GM20000 (cell line): ENCODE measurements around the gene CLDN24.

Source experiments
- DNase-seq: peaks from one replicate; pipeline ENCODE4 v3.0.0; 2012; ENCODE audit warnings: low spot score
- TF ChIP-seq, protein P1 (sequence below): IDR thresholded peaks from 2 replicates; pipeline ENCODE4 v1.5.1; 2012; ENCODE audit warnings: mild to moderate bottlenecking, control low read depth; ENCODE audit errors: extremely low read depth, missing control alignments

CLDN24 gene

DNA sequence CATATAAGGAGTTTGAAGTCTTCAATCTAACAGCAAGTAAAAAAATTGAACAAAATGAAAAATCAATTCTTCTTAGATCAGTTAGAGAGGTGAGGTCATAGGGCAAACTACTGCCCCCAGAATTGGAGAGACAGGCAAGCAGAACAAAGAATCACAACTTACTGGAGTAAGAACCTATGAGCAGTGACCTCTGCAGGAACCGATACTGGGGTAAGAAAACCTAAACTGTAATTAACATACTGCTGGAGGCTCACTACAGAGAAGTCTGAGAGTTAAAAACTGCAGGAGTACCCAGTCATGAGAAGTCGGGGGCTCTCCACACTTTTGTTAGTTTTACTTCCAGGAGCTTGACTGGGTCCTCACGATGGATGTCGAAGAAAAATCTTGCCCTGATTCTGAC is 18.2 kb downstream of the CLDN24 start:
- DNase-seq = no peak
- TF ChIP-seq, protein P1, sequence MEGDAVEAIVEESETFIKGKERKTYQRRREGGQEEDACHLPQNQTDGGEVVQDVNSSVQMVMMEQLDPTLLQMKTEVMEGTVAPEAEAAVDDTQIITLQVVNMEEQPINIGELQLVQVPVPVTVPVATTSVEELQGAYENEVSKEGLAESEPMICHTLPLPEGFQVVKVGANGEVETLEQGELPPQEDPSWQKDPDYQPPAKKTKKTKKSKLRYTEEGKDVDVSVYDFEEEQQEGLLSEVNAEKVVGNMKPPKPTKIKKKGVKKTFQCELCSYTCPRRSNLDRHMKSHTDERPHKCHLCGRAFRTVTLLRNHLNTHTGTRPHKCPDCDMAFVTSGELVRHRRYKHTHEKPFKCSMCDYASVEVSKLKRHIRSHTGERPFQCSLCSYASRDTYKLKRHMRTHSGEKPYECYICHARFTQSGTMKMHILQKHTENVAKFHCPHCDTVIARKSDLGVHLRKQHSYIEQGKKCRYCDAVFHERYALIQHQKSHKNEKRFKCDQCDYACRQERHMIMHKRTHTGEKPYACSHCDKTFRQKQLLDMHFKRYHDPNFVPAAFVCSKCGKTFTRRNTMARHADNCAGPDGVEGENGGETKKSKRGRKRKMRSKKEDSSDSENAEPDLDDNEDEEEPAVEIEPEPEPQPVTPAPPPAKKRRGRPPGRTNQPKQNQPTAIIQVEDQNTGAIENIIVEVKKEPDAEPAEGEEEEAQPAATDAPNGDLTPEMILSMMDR = no peak

DNA sequence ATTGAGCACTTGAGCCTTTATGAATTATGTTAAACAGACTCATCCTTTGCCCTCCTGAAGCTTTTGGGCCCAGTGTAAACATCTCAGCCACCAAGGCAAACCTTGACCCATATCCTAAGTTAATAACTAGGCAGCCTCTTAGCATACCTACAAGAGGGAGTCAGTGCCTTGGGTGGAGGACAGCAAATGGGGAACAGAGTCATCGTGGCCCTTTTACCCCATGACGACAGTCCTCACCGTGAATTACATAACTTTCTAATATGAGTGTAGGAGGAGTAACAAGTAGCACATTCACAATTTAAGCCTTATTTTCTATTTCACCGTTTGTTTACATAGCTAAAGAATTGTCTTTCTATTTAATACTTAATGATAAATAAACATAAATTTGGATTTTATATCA is 18.9 kb downstream of the CLDN24 start:
- TF ChIP-seq, protein P1 = no peak

DNA sequence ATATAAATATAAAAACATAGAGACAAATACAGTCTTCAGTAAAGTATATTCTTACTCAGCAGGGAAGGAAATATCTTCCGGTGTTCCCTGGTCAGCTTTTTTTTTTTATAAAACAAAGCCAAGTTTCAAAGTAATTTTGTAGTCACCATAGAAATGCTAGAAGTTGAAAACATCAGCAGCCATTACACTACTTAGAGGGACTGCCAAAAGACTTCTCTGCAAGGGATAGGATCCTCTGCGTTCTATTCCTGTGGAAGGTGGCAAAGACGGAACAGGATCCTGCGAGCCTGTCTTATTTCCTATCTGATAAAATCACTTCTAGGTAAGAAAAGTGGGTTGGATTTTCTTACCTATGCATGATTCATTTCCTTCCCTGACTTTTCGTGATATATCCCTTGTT is 21.6 kb downstream of the CLDN24 start:
- DNase-seq = no peak
- TF ChIP-seq, protein P1 = no peak

More for the DNA sequence above, 18.9 kb downstream of the CLDN24 start:
- DNase-seq = no peak

DNA sequence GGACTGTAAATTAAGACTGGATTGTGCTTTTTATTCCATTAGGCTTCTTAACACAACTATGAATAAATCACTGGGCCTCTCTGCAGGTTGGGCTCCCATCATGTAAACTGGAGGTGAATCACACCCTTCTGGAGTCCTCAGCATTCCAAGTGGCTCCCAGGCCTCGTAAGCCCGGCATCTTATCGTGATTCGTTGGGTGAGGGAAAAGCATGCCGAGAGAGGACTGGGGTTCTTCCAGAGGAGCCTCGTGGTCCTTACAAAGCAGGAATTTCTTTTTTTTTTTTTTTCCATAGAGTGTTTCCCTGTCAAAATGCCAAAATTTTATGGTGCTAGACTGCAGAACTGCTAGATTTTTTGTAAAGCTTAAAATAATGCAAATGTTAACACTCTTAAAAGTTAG is 22.2 kb downstream of the CLDN24 start:
- TF ChIP-seq, protein P1 = no peak
- no peak for DNase-seq

DNA sequence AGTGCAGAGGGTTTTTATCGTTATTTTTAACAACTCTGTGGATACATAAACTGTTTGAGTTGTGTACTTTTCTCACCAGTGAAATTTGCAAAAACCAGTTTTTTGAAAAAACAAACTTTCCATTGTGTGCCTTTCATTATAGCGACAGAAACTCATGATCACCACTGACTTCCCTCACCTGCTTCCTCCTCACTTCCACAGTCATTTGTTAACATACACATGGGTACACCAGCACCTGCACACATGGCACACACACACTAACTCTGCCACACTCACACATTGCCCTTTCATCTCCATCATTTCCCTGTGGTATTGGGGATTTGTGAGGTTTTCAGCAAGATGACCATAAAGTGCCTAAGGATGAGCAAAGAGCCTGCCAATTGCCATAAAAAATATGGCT is 22.8 kb downstream of the CLDN24 start:
- TF ChIP-seq, protein P1 = no peak
- no peak for DNase-seq

DNA sequence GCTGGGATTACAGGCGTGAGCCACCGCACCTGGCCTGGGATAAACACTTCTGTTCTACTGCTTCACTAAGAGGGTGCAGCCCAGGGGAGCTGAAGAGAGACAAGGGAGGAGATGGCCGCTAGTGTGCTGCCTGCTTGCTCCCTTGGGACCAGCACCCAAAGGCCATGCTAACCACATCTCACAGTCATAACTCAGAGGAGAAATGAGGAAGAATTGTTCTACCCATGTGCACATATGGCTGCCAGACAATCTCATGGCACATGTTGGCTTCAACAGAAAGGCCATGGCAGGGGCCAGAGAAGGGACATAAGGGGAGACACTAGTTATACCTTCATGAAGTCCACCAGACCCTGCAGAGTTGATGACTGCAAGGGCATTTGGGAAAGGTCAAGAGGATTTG is 24.6 kb downstream of the CLDN24 start:
- TF ChIP-seq, protein P1 = no peak
- DNase-seq = no peak

DNA sequence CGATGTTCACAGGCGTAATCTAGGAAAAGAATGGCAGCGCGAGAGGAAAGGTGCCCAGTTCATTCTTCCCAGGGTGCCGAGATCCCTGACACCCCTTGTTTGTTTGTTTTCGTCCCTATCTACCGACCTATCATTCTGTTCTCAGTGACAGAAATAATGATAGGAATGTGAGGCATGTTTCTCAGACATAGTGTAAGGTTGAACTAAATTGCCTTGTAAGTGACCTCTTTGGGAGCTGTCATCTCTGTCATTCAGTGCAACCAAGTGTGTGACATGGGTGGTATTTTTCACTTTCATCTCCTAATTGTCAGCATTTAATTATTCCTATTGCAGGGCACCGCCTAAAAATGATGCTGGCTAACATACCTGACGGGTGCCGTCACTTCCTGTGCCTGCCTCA is 26.5 kb downstream of the CLDN24 start:
- TF ChIP-seq, protein P1 = no peak
- no peak for DNase-seq
